Lung (tissue), 12 donors: Measurements from ENCODE around the gene CMTM7. TPM values are rescaled to one million over a fixed set of nuclear protein-coding genes. Genes with fewer than 3 reads are reported as not detected.

Source experiments
- ATAC-seq: fragments of 200-7000 bp; cut with Tn5 transposase; one replicate; pipeline ENCODE4 v1.9.1; 2020; ENCODE audit warnings: moderate number of reproducible peaks; ENCODE audit not compliant: insufficient read depth, low FRiP score
- DNase-seq, 3 donors: peaks; one replicate each; pipeline ENCODE4 v3.0.0-alpha.2; 2013 to 2017
- H3K27ac ChIP-seq, 2 donors: one replicate each; pipeline ENCODE4 v1.5.1; 2013; ENCODE audit warnings: mild to moderate bottlenecking in 2 of 2, moderate library complexity in 2 of 2, control low read depth in 1 of 2, inconsistent platforms in 1 of 2, low read depth in 1 of 2, low read length in 1 of 2
- H3K27me3 ChIP-seq, 3 donors: one replicate each; pipeline ENCODE4 v1.5.1; 2013; ENCODE audit warnings: low read length in 2 of 3; ENCODE audit not compliant: control insufficient read depth in 3 of 3, insufficient read depth in 3 of 3
- H3K36me3 ChIP-seq, 4 donors: one replicate each; pipeline ENCODE4 v1.5.1; 2013; ENCODE audit warnings: low read length in 4 of 4, mild to moderate bottlenecking in 1 of 4, moderate library complexity in 1 of 4; ENCODE audit not compliant: control insufficient read depth in 4 of 4, insufficient read depth in 4 of 4
- H3K4me1 ChIP-seq, 5 donors: one replicate each; pipeline ENCODE4 v1.5.1; 2013; ENCODE audit warnings: low read length in 5 of 5, mild to moderate bottlenecking in 2 of 5, moderate library complexity in 1 of 5; ENCODE audit not compliant: control insufficient read depth in 5 of 5, insufficient read depth in 5 of 5
- H3K4me3 ChIP-seq: one replicate; pipeline ENCODE4 v1.5.1; 2013; ENCODE audit warnings: mild to moderate bottlenecking, control low read depth, moderate library complexity
- H3K9ac ChIP-seq, 2 donors: one replicate each; pipeline ENCODE4 v1.5.1; 2013; ENCODE audit warnings: low read length in 2 of 2, control low read depth in 1 of 2; ENCODE audit not compliant: insufficient read depth in 1 of 2
- H3K9me3 ChIP-seq, 4 donors: one replicate each; pipeline ENCODE4 v1.5.1; 2013; ENCODE audit warnings: low read length in 3 of 4, mild to moderate bottlenecking in 1 of 4, moderate library complexity in 1 of 4; ENCODE audit not compliant: control insufficient read depth in 4 of 4, insufficient read depth in 3 of 4
- WGBS, 2 donors: extraction: QIAGEN DNeasy Blood & Tissue Kit; methylation state at CpG; one replicate each; pipeline ENCODE4 v1.1.7; 2013; 5-methylcytosine and 5-hydroxymethylcytosine counted together
- polyA plus RNA-seq, 2 donors: library from polyadenylated mRNA; stranded (reverse); fragments of 200-250 nt; gene quantifications; one replicate each; pipeline ENCODE4 v1.2.1, GENCODE V29; 2013
- total RNA-seq, 2 donors: library from RNA; depleted of rRNA in 1 of 2; stranded (reverse); fragments of >200 nt in 1 of 2; gene quantifications; one replicate each; pipeline ENCODE4 v1.2.1, GENCODE V29; 2014 to 2021
- TF ChIP-seq, protein P1 (sequence below): IDR thresholded peaks from 2 replicates; pipeline ENCODE4 v1.5.1; 2012; ENCODE audit warnings: mild to moderate bottlenecking; ENCODE audit errors: control extremely low read depth, extremely low read depth
- donor health status: control.
- donor health status: control.
- donor health status: Bipolar disorder and iron deficiency.
- donor health status: healthy.
- donor health status: DM: yes; HTN: yes; CAD: no.

The CMTM7 gene
- total and polyA plus RNA-seq, 4 donors, result 33.1 to 46.8 (median 43.8) TPM

DNA sequence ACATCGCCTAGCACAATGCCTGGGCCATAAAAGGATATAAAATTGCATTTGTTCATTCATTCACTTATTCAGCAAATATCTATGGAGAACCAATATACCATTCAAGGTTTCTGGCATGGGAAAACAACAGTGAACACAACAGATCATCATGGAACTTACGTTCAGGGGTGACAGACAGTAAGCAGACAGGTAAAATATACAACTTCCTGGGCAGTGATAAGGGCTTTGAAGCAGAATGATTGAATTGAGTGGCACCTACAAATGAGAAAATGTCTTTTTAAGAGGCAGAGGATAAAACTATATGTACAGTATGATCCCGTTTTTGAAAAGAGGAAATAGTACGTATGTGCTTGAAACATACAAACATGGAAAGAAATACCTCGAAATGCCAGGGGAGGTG is 39.2 kb downstream of the CMTM7 start:
- Histone ChIP-seq H3K9me3 (no peaks in the 10 kb centered on the region), H3K36me3 (no peaks in the 10 kb centered on the region), H3K4me1 (peaks cover 0 to 10% (median 4%) of the 10 kb centered on the region in 5 donors), H3K4me3 (no peak overlapping the region), H3K27me3 (no peaks in the 10 kb centered on the region), H3K27ac (no peak overlapping the region), H3K9ac (no peak overlapping the region)
- WGBS, 2 donors, result 56 to 75% methylated on average over 5 of the region's 5 CpGs
- TF ChIP-seq, protein P1, sequence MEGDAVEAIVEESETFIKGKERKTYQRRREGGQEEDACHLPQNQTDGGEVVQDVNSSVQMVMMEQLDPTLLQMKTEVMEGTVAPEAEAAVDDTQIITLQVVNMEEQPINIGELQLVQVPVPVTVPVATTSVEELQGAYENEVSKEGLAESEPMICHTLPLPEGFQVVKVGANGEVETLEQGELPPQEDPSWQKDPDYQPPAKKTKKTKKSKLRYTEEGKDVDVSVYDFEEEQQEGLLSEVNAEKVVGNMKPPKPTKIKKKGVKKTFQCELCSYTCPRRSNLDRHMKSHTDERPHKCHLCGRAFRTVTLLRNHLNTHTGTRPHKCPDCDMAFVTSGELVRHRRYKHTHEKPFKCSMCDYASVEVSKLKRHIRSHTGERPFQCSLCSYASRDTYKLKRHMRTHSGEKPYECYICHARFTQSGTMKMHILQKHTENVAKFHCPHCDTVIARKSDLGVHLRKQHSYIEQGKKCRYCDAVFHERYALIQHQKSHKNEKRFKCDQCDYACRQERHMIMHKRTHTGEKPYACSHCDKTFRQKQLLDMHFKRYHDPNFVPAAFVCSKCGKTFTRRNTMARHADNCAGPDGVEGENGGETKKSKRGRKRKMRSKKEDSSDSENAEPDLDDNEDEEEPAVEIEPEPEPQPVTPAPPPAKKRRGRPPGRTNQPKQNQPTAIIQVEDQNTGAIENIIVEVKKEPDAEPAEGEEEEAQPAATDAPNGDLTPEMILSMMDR, result no peak
- ATAC-seq, result no peak
- no peak for DNase-seq

DNA sequence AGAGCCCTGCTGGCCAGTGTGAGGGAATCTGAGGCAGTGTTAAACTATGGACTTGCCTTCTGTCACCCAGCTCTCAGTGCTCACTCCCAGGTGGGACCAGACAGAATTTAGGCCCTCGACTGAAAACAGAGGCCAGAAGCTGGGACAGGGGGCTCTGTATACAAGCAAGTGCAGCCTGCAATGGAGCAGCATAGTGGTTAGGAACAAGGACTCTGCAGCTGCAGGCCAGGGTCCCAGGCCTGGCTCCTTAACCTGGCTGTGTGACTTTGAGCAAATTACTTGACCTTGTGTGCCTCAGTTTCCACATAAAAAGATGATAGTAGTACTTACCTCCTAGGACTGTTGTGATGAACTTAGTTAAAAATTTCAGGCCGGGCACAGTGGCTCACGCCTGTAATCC is 39.8 kb downstream of the CMTM7 start:
- TF ChIP-seq, protein P1, result no peak
- no peak overlapping the region for H3K4me3 ChIP-seq
- ATAC-seq (no peak), DNase-seq (no peak)
- 97 to 99% methylated on average over 3 of the region's 3 CpGs for WGBS, 2 donors
- peaks cover 0 to 10% (median 4%) of the 10 kb centered on the region in 5 donors for H3K4me1 ChIP-seq
- no peak overlapping the region for H3K27ac ChIP-seq
- no peaks in the 10 kb centered on the region for H3K27me3 ChIP-seq
- H3K36me3 ChIP-seq, result no peaks in the 10 kb centered on the region
- H3K9me3 ChIP-seq, result no peaks in the 10 kb centered on the region
- H3K9ac ChIP-seq, result no peak overlapping the region

DNA sequence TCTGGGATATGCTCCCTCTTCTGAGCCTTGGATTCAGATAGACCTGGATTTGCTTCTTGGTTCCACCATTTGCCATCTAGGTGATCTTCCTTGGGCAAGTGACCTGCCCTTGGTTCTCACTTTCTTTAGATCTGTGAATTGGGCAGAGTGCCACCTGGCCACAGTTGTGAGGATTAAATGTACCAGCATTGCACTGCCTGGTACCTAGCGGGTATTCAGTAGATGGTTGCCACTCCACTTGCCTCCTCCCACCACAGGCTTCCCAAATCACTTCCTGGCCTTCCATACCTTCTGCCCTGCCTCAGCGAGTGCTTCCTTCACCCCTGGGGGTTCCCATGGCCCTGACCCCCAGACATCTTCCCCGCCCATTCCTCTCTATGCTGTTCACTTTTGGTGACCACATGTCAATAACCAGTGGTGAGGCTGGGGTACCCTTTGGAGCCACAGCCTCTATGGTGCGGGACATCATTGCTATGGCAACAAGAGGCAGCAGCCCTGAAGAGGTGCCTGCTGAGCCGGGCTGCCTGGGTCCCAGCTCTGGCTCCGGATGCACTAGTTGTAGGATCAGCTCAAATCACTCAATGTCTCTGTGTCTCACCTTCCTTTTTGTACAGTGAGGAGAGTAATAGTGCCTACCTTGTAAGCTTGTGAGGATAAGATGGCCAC is 40.5 kb downstream of the CMTM7 start:
- Histone ChIP-seq H3K4me1 (peaks cover 0 to 10% (median 4%) of the 10 kb centered on the region in 5 donors), H3K36me3 (no peaks in the 10 kb centered on the region), H3K4me3 (no peak overlapping the region), H3K27me3 (no peaks in the 10 kb centered on the region), H3K9me3 (no peaks in the 10 kb centered on the region), H3K27ac (no peak overlapping the region), H3K9ac (no peak overlapping the region)
- ATAC-seq (no peak), DNase-seq (no peak)
- 91 to 94% methylated on average over 6 of the region's 6 CpGs for WGBS, 2 donors
- TF ChIP-seq, protein P1, result no peak
